Fibroblast of skin of back (primary cell): Measurements from ENCODE around the gene ATOH8.

Source experiments
- DNase-seq: peaks from one replicate; pipeline ENCODE4 v3.0.0-alpha.2; 2013

Gene ATOH8

DNA sequence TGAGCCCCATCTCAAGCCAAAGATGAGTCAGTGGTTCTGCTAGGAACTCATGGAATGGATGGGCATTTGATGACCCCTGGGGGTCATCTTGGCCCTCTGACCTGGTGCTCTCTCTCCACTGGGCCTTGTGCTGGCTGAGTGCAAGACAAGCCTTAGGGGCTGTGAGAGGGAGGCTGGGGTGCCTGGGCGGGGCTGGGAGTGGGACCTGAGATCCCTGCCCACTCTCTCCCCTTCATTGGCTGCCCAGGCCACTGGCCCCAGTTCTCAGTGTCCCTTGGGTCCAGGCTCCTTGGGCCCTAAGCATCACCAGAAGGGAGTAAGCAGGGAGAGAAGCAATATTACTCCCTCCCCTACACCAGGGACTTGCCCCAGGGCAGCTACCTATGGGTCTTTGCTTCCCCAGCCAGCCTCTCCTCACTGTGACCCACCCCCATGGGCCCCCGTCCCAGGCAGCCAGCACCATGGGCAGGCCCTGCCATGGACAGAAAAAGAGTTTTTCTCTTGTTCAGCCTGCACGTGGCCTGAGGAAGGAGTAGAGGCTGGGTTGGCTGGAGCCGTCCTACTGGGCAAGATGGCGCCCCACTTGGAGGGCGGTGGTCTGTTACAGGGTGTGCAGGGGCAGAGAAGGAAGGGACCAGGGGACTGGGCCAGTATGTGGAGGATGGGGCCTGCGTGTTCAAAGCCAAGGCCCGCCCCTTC lies 33.6 kb downstream of the ATOH8 start:
- DNase-seq: no peak

GRCh38 chr2:85787981-85788340 lies 34.2 kb downstream of the ATOH8 start:
- DNase-seq: no peak

GRCh38 chr2:85788603-85789002 lies 34.8 kb downstream of the ATOH8 start:
- DNase-seq: no peak

DNA sequence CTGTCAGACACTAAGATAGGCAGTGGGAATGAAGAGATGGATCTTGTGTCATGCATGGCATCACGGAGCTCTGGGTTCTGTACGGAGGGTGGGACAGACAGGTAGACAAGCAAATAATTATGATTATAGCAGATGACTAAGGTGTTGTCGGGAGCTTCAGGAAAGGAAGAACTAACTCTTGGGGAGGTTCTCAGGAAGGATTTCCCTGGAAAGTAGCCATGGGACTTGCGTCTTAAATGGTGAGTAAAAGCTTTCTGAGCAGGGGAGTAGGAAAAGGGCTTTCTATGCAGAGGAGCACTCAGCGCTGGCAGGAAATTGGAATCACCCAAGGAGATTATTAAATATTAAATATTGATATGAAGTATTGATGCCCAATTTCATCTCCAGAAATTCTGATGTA lies 35.5 kb downstream of the ATOH8 start:
- DNase-seq: no peak

DNA sequence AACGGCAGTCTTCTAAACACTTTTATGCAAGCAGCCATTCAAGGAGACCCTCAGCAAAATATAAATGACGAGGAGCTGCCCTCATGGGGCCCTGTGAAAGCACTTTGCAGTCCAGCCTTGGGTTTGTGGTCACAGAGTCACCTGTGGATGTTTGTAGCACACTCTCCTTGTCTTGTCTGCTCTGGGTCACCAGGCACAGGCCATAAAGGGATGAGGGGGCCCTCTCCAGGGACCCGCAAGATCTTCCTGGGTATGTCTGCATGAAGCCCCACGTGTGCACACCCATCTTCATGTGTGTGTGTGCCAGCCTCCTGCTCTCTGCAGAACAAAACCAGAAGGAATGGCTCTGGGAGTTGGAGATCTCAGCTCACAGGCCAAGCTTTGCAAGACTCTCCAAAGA lies 36.2 kb downstream of the ATOH8 start:
- DNase-seq: no peak

- no peak for DNase-seq
Measured at GRCh38 chr2:85790499-85791188, 36.9 kb downstream of the ATOH8 start.

DNA sequence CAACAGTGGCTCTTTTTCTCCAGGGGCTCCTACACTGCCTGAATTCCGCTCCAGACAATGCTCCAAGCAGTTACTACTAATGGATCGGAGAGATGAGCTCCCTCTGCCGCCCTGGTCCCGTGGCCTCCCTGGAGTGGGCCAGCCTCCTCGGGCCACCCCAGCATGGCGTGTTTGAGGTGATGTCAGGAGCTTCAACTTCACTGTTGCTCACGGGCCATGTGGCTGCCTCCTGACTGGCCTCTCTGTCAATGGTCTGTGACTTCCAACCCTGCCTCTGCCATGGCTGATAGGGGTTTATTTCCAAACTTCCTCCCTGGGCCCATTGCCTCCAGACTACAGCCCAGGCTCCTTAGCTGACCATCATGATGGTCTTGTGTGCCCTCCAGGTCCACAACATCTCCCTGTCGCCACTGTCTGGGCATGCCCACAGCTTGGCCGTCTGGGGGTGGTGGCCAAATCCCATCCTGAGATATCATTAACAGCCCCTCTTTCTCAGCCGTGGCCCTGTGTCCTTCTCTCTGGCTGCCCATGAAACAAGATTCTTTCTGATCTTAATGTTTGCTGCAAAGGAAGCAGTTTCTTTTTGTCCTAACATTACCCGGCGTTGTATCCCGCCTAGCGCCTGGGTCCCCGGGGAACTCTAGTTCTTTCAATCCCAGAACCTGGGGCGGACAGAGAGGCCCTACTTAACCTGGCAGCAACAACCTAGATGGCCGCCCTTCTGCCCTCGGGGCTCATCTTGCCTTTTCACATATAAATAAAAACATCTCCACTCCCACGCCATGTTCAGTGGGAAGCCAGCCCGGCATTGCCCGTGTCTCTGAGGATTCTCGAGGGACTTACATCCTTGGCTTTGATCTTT lies 38.1 kb downstream of the ATOH8 start:
- DNase-seq: no peak

GRCh38 chr2:85792783-85793441 lies 39.1 kb downstream of the ATOH8 start:
- DNase-seq: peak; percentile 85

DNA sequence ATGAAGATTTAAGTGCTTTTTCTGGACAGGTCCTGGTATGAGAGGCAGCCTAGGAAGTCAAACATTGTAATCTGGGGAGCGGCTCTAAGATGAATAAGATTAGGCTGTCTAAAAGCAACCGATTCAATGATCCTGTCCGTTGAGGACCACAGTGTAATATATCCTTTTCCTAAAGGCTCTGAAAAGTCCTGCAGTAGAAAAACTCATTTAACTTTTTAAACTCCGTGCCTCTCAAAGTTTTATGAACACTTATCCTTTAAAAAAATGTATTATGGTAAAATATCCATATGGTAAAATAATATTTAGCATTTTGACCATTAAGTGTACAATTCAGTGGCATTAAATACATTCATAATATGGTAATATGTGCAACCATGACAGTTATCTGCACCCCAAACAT lies 39.8 kb downstream of the ATOH8 start:
- DNase-seq: no peak

DNA sequence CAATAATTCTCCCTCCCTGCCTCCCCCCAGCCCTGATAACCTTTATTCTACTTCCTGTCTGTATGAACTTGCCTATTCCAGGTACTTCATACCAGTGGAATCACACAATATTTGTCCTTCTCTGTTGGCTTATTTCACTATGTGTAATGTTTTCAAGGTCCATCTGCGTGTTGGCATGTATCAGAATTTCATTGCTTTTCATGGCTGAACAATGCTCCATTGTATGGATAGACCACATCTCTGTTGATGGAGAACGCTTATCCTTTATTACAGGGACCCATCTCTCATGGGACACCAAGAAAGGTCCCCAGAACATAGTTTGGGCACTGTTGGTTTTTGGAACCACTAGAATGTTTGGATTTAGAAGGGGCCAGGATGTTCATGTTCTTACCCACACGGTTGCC lies 40.2 kb downstream of the ATOH8 start:
- DNase-seq: no peak

- DNase-seq: no peak
Measured at GRCh38 chr2:85794491-85795121, 40.8 kb downstream of the ATOH8 start.

DNA sequence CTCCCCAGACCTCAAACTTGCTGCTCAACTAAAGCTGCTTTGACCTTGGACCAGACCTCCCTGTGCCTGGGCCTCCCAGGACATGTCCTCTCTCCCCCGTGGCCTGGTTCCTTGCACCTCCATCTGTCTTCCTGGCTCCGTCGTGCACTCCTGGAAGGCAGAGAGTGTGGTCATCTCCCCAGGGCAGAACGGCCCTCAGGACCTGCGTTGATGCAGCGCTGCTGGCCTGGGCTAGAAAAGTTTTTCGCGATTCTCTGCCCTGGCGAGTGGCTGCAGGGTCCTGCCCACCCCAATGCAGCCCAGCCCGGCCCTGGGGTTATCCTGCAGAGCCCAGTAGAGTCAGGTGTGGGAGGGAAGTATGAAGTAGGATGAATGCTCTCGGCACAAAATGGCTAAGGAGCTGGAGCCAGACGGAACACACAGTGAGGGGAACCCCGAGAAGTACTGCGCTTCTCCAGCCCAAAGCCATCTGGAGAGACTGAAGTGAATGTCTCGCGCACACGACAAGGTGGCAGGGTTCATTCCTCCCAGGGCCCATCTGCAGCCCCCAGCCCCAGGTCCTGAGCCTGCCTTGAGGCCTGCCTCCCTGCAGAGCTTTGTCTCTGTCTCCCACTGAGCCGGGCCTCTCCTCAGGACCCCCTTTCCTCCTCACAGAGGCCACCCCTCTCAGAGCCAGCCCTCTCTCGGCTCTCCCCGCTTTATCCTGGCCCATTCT lies 41.7 kb downstream of the ATOH8 start:
- DNase-seq: no peak

GRCh38 chr2:85796046-85796340 lies 42.2 kb downstream of the ATOH8 start:
- no peak for DNase-seq

- DNase-seq: peak; percentile 52
Measured at GRCh38 chr2:85796341-85797262, 42.8 kb downstream of the ATOH8 start.

GRCh38 chr2:85797263-85797660 lies 43.5 kb downstream of the ATOH8 start:
- DNase-seq: no peak

GRCh38 chr2:85797921-85798320 lies 44.1 kb downstream of the ATOH8 start:
- peak; percentile 49 for DNase-seq

DNA sequence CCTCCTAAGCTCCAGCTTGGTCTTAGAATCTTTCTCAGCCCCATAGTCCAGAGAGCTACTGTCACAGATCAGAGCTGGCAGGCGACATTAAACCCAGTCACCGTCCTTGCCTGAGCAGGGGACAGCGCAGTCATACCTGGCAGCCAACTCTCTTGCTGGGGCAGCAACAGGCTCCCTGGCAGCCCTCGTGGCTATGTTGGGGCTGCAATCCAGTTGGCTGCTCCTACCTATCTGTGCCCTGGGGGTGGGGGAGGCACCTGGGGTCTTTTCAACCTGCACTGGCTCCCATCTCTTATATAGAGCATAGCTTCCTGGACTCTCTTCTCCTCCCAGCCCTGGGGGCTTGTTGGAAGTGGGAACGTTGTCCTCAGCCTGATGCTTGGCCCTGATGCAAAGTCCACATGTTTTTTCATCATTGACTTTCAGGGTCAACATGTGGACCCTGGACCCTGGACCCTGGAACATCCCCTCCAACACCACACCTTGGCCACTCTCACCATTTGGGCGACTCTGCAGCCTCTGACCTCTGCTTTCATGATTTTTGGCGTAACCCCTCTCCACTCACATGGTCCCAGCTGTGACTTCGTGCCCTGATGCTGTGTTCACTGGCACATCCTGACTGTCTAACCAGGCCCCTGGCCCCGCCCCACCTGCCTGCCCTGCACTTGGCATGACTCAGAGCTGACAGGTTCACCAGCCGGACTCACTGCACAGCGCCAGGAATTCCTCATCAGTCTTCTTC lies 45.6 kb downstream of the ATOH8 start:
- DNase-seq: no peak

DNA sequence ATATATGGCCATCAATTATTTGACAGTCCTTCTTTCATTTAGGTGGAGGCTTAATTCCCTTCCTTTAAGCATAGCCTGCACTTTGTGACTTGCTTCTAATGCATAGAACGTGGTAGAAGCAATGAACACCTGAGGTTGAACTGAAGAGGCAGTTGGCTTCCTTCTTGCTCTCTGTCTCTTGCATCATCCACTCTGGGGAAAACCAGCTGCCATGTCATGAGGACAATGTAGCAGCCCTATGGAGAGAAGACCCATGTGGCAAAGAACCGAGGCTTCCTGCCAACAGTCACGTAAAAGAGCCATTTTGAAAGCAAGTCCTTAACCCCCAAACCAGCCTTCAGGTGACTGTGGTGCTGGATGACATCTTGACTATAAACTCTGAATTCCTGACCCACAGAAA lies 46.8 kb downstream of the ATOH8 start:
- DNase-seq: no peak

DNA sequence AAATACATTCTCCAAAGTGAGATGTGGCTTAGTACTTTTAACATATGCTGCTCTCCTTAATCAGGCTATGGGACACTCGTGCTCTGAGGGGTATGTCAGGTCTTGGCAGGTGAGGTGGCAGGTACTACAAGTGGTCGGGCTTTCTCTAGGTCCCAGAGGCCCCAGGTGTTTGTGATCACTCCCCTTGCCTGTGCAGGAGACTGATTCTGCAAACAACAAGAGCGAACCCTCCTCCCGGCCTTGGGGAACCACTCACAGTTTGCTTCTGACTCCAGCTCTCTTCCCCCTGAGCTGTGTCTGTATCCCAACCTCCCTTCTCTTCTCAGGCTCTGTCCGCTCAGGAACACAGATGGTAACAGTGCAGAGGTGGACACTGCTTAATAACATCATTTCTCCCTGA lies 48.1 kb downstream of the ATOH8 start:
- no peak for DNase-seq
